Osteoblast (primary cell): Measurements from ENCODE around the gene SLMAP. TPM values are rescaled to one million over a fixed set of nuclear protein-coding genes. Genes with fewer than 3 reads are reported as not detected.
A peak's percentile ranks its signal among the peaks of the same experiment; 100 is the strongest.

Source experiments
- DNase-seq: peaks from one replicate; pipeline ENCODE4 v3.0.0; 2011; ENCODE audit warnings: low spot score, mixed read lengths; ENCODE audit not compliant: insufficient read length; ENCODE audit errors: missing footprints
- H2AFZ ChIP-seq: 2 replicates; pipeline ENCODE4 v1.6.0; 2011; ENCODE audit warnings: mild to moderate bottlenecking, low read length
- H3K27ac ChIP-seq: 2 replicates; pipeline ENCODE4 v1.5.1; 2011; ENCODE audit warnings: mild to moderate bottlenecking, low read depth, low read length, moderate library complexity
- H3K27me3 ChIP-seq: 2 replicates; pipeline ENCODE4 v1.6.0; 2012; ENCODE audit warnings: mild to moderate bottlenecking, control low read depth, inconsistent platforms, low read length, moderate library complexity; ENCODE audit not compliant: insufficient read depth
- H3K36me3 ChIP-seq: 2 replicates; pipeline ENCODE4 v1.5.1; 2011; ENCODE audit warnings: mild to moderate bottlenecking, low read length, control low read depth, moderate library complexity; ENCODE audit not compliant: insufficient read depth
- H3K4me1 ChIP-seq: 2 replicates; pipeline ENCODE4 v1.5.1; 2011; ENCODE audit warnings: mild to moderate bottlenecking, low read length, control low read depth, moderate library complexity; ENCODE audit not compliant: insufficient read depth
- H3K4me2 ChIP-seq: 2 replicates; pipeline ENCODE4 v1.6.0; 2011; ENCODE audit warnings: mild to moderate bottlenecking, low read length; ENCODE audit not compliant: insufficient read depth
- H3K4me3 ChIP-seq: fragments of 200-600 bp; sonication (generic); 3 replicates; pipeline ENCODE4 v1.5.1; 2012; ENCODE audit warnings: mild to moderate bottlenecking, low read length, inconsistent platforms; ENCODE audit not compliant: insufficient read depth
- H3K79me2 ChIP-seq: 2 replicates; pipeline ENCODE4 v1.6.0; 2012; ENCODE audit warnings: mild to moderate bottlenecking, low read length, control low read depth, inconsistent platforms; ENCODE audit not compliant: insufficient read depth
- H3K9me3 ChIP-seq: 2 replicates; pipeline ENCODE4 v1.5.1; 2011; ENCODE audit warnings: low read depth, low read length, control low read depth
- H4K20me1 ChIP-seq: 2 replicates; pipeline ENCODE4 v1.6.0; 2012; ENCODE audit warnings: mild to moderate bottlenecking, low read length, control low read depth; ENCODE audit not compliant: insufficient read depth
- total RNA-seq: library from RNA; depleted of rRNA; stranded (reverse); fragments of >200 nt; gene quantifications from 2 replicates; pipeline ENCODE4 v1.2.3, GENCODE V29; 2012
- TF ChIP-seq, protein P1 (sequence below): IDR thresholded peaks from 2 replicates; pipeline ENCODE4 v1.5.1; 2011; ENCODE audit warnings: mild to moderate bottlenecking, low read depth, low read length, moderate library complexity; ENCODE audit errors: extremely low read depth

Gene SLMAP
- total RNA-seq, 1 donor = 50.7 TPM

DNA sequence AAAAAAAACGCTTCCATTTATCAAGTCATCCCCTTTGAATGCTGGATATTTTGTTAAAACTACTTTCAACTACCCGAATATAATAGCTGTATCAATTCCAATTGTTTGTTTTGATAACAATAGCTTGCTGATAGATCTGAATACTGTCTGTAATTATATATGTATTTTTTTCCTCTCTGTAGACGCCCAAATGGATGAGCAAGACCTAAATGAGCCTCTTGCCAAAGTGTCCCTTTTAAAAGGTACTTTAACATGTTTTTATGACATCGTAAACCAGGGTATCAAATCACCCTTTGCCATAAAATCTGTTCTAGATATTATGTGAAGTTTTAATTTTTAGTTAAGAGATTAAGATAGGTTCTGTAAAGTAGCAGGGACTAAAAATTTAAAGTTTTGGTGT, 140.6 kb downstream of the SLMAP start:
- Histone ChIP-seq H3K4me1 (no peaks in the 10 kb centered on the region), H3K4me2 (no peak overlapping the region), H3K27ac (no peak overlapping the region), H3K36me3 (no peaks in the 10 kb centered on the region), H4K20me1 (no peaks in the 10 kb centered on the region), H3K4me3 (no peak overlapping the region), H3K79me2 (no peaks in the 10 kb centered on the region), H3K27me3 (no peaks in the 10 kb centered on the region), H3K9me3 (no peaks in the 10 kb centered on the region), H2AFZ (no peak overlapping the region)
- no peak for DNase-seq
- TF ChIP-seq, protein P1, sequence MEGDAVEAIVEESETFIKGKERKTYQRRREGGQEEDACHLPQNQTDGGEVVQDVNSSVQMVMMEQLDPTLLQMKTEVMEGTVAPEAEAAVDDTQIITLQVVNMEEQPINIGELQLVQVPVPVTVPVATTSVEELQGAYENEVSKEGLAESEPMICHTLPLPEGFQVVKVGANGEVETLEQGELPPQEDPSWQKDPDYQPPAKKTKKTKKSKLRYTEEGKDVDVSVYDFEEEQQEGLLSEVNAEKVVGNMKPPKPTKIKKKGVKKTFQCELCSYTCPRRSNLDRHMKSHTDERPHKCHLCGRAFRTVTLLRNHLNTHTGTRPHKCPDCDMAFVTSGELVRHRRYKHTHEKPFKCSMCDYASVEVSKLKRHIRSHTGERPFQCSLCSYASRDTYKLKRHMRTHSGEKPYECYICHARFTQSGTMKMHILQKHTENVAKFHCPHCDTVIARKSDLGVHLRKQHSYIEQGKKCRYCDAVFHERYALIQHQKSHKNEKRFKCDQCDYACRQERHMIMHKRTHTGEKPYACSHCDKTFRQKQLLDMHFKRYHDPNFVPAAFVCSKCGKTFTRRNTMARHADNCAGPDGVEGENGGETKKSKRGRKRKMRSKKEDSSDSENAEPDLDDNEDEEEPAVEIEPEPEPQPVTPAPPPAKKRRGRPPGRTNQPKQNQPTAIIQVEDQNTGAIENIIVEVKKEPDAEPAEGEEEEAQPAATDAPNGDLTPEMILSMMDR = no peak

DNA sequence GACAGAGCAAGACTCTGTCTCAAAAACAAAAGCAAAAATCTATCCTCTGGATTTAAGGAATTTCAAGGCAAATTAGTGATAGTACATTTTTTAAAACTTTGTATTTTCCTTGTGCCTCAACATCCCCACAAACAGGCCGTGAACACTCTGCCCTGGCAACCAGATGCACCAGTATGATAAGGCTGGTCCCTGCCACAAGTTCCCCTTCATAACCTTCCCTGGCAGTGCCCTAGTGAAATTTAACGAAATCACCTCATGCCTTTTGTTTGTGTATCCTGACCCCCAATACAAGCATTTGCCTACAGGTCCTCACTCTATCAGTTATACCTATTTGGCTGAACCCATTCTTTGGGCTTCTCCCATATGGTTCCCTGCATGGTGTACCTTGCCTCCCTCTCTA, 144.7 kb downstream of the SLMAP start:
- DNase-seq = no peak
- Histone ChIP-seq H3K27ac (no peak overlapping the region), H2AFZ (no peak overlapping the region), H4K20me1 (no peaks in the 10 kb centered on the region), H3K27me3 (no peaks in the 10 kb centered on the region), H3K36me3 (no peaks in the 10 kb centered on the region), H3K79me2 (no peaks in the 10 kb centered on the region), H3K4me3 (no peak overlapping the region), H3K4me2 (no peak overlapping the region), H3K4me1 (no peaks in the 10 kb centered on the region), H3K9me3 (no peaks in the 10 kb centered on the region)
- TF ChIP-seq, protein P1 = no peak

DNA sequence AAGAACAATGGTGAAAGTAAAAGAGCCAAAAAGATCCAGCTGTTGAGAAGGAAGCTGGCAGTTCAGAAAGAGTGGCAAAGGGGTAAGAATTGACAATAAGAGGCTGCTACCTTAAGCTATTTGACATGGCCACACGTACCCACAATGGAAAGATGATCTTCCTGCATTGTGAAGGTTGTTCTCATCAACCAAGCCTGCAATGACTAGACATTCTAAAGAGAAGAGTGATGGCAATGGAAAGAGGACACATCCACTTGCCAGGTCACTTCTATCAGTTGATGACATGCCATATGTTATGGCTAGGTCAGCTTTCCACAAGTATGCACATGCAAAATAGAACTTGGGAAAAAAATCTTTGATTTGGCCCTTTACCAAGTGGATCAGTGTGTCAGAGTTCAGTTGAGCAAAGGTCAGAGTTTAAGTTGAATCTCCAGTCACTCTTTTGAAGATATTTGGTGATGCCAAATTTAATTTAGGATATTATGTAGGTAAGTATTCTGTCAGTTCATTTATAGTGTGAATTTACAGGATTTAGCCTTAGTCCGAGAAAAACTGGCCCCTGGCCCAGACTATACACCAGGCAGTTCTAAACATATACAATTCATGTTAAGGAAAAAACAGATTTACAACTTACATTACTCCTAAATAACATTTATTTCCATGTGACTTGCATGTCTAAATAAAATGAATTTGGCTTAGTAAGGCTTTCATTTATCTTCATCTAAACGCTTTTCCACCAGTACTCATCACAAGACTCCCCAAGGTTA, 147.2 kb downstream of the SLMAP start:
- Histone ChIP-seq H3K9me3 (no peaks in the 10 kb centered on the region), H2AFZ (no peak overlapping the region), H3K4me1 (no peaks in the 10 kb centered on the region)

DNA sequence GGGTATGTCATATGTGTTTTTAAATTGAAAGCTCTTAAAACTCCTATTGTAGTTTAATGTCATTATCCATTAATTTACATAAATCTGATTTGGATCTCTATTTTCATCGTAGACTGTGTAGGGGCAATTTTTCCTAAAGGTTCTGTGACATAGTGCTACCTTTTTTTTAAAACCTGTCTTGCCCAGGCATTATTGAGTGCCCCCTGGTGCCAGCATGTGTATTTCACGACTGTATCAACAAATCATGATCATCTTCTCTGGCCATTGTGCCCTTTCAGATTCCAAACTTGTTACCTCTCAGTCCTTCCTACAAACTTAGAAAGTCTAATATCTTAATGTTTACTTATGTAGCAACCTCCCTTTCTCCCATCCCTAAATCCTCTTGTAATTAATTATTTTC, 154.9 kb downstream of the SLMAP start:
- no peak overlapping the region for H3K4me2 ChIP-seq
- DNase-seq = no peak
- peaks cover 4% of the 10 kb centered on the region for H3K36me3 ChIP-seq
- no peaks in the 10 kb centered on the region for H3K79me2 ChIP-seq
- H4K20me1 ChIP-seq = no peaks in the 10 kb centered on the region
- TF ChIP-seq, protein P1 = peak; percentile 63
- H3K4me3 ChIP-seq = no peak overlapping the region
- H3K4me1 ChIP-seq = peaks cover 7% of the 10 kb centered on the region
- H3K27me3 ChIP-seq = no peaks in the 10 kb centered on the region
- H2AFZ ChIP-seq = no peak overlapping the region
- no peak overlapping the region for H3K27ac ChIP-seq
- H3K9me3 ChIP-seq = no peaks in the 10 kb centered on the region

More for the DNA sequence above, 147.2 kb downstream of the SLMAP start:
- Histone ChIP-seq H3K36me3 (no peaks in the 10 kb centered on the region), H3K4me3 (no peak overlapping the region), H4K20me1 (no peaks in the 10 kb centered on the region), H3K4me2 (no peak overlapping the region), H3K27ac (no peak overlapping the region), H3K79me2 (no peaks in the 10 kb centered on the region), H3K27me3 (no peaks in the 10 kb centered on the region)
- no peak for DNase-seq
- TF ChIP-seq, protein P1 = no peak
